HG03039 (cell line): Measurements from ENCODE around the gene PAPPA2.
"Not testable (repeated sequence)": the region's sequence is repeated elsewhere in the genome, so short reads cannot be mapped to it uniquely, and the experiment has no call there.

Source experiments
- ATAC-seq: cut with Tn5 transposase; IDR thresholded peaks from one replicate; pipeline ENCODE4 v1.9.1; 2021; ENCODE audit warnings: mild to moderate bottlenecking, moderate library complexity; ENCODE audit not compliant: unreplicated experiment

Gene PAPPA2

DNA sequence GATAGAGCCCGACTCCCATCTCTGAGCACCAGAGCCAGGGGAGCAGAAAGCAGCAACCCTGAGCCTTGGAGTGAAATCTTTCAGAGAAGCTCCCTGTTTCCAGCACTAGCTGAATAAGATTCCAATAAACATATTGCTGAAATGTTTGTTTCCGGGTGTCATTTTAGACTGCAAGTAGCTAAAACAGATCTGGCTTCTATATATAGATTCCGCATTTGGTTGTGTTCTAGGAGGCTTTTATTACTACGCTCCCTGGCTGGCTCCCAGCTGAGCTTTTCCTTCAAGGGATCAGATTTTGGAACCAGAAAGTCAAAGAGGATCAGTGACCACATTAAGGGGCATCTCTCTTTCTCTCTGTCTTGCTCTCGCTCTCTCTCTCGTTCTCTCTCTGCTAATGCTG is 88.2 kb downstream of the PAPPA2 start:
- ATAC-seq: no peak

DNA sequence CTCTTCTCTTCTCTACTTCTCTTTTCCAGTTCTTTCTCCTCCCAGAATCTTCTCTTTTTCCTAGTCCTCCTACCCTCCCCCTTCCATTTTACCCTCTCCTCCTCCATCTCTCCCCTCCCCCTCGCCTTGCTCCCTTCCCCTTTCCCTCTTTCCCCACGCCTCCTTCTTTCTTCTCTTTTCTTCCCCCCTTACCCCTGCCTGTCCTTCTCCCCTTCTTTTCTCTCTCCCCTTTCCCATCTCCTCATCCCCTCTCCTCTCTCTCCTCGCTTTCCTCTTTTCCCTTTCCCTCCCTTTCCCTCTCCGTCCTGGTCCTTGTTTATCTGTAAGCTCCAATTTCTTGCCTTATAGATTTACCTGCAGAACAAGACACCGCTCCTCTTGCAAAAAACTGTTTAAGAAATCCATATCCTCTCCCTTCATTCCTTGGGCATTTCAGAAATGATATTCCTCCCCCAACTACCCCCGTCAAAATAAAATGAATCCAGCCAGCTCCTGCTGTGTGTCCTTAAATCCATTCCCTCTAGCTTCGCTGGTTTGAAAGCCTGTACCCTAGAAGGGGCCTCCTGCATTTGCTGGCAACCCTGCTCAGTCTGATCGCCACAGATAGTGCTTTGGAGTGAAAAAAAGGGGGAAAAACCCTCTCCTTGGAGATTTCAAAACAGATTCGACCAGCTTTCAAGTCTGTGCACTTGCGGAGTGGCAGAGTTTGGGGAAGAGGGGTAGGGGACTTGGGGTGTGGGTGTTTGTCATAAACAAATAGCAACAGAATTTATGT is 89.4 kb downstream of the PAPPA2 start:
- ATAC-seq: no peak

DNA sequence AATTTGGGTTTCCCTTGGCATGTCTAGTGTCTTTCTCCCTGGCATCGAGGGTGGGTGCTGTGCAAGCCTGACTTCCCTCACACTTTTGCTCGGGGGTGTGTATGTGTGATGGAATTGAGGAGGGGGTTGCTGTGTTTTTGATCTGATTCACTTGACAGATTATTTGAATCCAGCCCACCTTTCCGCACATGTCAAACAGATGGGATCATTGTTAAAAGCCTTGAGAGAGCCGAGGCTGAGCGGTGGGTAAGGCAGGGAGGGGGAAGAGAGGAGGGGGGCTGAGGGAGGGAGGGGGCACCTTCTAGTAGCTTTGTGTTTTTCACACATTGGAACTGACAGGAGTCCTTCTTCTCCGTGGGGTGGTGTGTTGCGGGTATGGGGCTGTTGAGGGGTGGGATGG is 90.0 kb downstream of the PAPPA2 start:
- ATAC-seq: no peak

DNA sequence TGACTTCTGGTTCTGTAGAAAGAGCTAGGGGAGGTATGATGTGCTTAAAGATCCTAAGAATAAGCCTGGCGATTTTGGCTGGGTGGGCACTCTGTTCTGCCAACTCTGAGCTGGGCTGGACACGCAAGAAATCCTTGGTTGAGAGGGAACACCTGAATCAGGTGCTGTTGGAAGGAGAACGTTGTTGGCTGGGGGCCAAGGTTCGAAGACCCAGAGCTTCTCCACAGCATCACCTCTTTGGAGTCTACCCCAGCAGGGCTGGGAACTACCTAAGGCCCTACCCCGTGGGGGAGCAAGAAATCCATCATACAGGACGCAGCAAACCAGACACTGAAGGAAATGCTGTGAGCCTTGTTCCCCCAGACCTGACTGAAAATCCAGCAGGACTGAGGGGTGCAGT is 93.3 kb downstream of the PAPPA2 start:
- no peak for ATAC-seq

DNA sequence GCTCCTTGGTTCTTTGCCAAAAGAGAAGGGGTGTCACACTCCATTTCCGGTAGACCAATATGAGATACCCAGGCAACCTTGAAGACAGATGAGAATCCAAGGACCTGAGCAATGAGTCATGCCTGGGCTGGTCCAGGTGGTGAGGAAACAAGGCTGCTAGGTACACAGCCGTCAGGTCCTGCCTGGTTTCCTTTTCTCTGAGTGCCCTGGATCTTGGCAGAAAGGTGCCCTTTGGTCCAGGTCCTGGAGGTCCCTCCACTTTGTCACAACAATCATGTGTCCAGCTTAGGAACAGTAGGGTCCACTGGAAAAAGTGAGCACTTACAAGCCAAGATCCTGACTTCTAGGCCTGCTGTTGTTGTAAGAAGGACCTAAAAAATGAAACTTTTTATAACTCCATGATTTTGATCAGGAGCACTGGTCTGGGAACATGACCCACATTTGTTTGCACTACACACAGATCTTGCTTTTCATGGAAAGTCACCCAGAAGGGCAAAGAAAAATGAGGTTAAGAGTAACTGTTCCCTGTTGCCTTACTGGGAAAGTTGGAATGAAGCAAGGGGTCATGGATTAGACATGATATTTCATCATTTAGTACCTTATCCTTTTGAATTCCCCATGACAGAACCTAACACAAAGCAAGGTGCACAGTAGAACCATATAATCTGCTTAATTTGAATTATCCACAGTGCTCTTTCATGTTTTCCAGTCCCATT is 94.7 kb downstream of the PAPPA2 start:
- ATAC-seq: no peak

DNA sequence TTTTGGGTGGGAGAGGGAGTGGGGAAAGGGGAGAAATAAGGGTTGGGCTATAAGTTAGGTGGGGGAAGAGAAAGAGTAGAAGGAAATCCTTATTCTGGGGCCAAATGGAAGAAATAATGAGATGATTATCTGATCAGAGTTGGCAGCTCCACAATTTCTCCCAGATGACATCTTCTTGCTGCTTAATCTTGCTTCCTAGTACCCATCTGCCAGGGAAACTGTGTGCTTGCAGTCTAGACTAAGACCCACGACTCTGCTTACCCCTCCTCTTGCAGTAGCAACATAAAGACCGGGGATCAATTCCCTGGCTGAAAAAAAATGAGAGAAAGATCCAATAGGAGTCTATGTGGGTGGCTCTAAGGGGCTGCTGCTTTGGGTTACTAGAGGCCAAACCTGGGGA is 95.6 kb downstream of the PAPPA2 start:
- ATAC-seq: no peak

DNA sequence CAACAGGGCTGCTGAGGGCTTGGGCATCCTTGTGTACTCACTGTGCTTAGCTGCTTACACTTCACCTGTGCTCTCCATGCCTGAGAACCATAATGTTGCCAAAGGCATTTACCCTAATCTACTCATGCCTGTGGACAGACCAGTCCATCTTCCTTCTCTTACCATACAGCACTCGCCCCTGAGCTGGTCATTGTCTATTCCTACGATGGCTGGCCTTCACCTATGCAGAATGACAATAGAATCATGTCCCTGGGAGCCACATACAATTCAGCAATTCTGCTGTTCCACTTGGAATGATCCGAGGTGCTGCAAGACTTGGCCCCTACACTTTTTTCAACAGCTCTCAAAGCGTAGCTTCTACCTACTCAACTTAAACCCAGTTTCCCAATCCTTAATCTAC is 96.5 kb downstream of the PAPPA2 start:
- no peak for ATAC-seq

DNA sequence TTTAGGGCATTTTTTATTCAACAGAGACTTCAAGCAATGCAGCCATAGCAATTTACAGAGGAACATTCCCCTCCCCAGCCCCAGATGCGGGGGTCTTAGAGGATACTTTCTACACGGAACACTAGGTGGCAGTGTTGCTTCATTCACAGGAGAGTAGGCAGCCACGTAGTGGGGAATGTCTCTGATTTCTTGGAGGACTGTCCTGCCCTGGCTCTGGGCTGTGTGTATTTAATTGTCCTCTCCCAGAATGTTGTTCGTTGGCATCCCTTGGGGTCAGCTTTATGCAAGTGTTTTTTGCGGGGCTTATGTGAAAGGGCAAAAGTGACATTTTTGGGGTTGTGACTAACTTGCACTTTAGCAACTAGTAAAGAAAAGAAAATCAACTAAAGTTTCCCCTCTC is 96.9 kb downstream of the PAPPA2 start:
- ATAC-seq: no peak

DNA sequence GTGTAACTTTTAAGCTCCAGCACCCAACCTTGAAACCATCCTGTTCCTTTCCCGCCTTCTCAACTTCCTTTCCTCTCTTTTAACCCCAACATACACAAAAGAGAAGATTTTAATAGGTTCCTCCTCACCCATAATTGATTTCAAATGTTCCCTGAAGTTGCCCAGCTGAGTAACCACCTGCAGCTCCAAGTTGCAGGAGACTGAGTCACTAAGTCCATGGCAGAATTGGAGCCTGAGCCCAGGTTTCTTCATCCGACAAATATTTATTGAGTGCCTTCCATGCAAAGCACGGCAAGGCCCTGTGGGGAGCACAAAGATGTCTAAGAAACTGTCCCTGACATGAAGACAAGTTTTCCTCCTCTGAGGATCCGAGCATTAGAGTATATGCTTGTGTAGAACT is 97.7 kb downstream of the PAPPA2 start:
- ATAC-seq: no peak

DNA sequence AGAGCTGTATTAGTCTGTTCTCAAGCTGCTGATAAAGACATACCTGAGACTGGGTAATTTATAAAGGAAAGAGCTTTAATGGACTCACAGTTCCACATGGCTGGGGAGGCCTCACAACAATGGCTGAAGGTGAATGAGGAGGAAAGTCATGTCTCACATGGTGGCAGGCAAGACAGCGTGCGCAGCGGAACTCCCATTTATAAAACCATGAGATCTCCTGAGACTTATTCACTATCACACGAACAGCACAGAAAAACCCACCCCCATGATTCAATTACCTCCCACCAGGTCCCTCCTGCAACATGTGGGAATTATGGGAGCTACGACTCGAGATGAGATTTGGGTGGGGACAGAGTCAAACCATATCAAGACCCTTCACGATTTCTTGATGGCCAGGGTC is 98.8 kb downstream of the PAPPA2 start:
- not testable (repeated sequence) for ATAC-seq

DNA sequence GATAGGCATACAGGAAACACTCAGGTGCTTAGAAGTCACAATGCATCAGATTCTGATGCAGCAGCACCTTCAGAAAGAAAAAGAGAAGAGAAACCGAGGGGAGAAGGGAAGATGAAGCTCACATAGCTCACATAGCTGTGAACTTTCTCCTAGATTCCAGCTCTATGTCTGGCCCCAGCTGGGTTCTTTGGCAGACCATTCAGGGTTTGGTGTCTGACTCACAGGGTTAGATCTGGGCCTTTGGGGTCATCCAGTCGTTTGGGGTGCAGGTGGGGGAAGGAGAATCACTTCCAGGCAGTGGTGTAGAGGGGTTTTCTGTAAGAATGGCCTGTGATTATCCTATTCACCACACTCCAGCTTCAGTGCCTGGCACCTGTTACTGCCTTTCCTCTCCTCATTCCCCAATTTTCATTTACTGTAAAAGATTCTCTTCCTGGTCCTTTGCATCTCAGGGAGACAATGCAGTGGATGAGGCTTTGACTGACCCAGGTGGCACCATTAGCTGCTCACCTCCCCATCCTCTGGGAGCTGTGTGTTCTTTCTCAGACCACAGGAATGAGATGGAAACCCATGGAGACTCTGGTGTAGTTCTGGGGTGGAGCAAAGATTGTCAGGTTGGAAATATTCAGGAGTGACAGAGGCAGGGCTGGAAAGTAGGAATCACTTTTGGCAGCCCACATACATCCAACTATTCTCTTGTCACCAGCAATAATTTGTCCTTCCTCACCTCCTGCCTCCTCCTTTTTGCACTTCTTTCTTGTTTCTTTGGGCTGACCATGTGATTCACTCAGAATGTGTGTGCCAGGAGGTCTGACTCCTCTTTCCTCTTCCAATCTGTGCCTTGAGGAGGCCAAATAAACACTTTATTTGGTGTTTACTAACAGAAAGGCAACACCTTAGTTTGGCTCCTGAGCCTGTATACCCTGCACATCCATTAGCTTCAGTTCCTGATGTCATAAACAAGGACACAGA is 103.3 kb downstream of the PAPPA2 start:
- ATAC-seq: no peak

DNA sequence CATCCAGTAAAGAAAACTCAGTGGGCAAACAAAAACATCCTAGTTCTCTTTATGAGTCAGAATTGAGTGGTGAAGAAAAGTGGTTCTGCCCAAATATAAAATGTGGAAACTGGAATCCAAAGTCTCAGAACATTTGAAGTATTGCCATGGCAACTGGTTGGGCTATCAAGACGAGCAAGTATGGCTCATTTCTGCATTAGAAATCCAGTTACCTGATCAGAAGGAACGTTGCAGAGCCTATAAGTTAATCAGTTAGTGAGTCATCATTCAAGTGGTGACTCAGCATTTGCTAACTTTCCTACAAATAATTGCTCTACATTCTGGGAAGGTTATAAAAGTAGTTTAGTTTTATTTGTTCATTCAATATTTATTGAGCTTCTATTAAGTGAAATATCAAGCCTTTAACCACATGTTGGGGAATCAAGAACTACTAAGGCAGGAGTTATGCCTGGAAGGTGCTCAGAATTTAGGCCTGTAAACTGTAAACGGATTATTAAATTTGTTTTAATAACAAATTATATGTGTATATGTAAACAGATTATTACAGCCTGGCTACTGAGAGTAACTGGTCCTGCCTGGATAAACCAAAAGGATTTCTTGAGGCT is 104.3 kb downstream of the PAPPA2 start:
- ATAC-seq: no peak

DNA sequence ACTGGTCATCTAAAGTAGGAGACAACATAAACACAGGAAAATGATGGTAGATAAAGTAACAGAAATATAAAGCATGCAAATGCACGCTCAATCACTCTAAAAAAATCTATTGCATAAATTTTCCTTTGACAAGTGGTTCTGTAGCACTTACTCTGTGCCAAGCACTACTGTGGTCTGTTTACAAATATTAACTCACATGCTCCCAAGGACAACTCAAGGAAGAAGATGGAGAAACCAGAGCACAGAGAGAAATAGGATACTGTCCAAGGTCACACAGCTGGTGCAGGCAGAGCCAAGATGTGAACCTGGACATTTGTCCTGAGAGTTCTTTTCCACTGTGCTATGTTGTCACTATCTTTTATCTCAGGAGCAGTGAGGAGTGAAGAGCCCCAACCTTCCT is 105.2 kb downstream of the PAPPA2 start:
- no peak for ATAC-seq

DNA sequence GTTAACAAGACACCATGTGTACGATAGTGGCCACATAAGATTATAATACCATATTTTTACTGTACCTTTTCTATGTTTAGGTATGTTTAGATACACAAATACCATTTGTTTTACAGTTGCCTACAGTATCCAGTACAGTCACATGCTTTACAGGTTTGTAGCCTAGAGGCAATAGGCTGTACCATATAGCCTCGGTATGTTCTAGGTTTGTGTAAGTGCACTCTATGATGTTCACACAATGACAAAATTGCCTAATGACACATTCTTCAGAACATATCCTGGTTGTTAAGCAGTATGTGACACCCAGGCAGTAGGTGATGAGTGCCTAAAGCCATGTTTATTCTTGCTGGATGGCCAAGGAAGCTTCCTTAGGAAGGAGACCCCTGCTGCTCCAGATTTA is 111.8 kb downstream of the PAPPA2 start:
- no peak for ATAC-seq

DNA sequence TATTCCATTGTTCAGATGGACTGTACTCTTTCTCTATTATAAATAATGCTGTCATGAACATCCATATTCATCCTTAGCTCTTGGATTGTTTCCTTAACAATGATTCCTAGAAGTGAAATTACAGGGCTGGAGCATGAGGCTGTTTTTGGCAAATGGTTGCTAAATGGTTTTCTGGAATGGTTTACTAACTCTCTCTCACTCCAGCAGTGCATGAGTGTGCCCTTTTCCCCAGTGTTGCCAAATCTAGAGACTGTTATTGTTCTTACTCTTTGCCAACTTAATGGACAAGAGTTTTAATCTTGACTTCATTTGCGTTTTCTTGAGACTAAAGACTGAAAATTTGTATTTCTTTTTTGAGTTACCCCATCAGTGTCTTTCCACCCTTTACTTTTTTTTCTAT is 113.0 kb downstream of the PAPPA2 start:
- ATAC-seq: no peak

DNA sequence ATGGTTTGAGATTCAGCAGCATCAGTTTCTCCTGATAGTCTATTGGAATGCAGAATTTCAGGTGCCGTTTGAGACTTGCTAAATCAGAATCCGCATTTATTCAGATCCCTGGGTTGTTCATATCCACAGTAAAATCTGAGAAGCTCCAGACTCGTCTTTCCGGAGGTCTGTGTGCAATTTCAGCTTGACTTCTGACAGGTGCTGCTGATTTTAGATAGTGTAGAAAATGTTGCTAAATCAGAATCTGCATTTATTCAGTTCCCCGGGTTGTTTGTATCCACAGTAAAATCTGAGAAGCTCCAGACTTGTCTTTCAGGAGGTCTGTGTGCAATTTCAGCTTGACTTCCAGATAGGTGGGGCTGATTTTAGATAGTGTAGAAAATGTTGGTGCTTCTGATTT is 113.7 kb downstream of the PAPPA2 start:
- no peak for ATAC-seq

DNA sequence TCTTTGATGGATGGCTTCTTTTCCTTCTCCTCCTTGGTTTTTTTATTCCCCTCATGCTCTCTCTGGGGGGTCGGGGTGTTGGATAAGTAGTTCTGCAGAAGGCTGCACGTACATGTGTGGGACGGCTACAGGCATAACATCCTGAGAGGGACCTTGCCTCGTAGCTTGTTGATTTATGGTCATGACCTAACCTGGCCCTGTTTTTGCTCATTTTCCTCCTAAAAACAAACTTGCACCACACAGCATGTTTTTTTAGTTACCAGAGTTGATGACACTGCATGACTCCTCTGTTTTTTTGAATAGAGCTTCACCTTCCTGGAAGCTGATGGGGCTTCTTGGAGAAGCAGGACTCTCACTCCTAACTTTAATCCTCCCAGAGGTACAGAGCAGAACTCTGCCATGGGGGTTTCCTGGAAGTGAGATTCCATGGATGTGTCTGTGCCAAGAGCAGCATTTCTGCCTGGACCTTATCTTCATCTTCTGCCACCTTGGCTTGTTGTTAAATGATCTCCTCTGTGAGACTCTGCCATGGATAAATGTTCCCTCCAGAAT is 114.7 kb downstream of the PAPPA2 start:
- ATAC-seq: no peak

DNA sequence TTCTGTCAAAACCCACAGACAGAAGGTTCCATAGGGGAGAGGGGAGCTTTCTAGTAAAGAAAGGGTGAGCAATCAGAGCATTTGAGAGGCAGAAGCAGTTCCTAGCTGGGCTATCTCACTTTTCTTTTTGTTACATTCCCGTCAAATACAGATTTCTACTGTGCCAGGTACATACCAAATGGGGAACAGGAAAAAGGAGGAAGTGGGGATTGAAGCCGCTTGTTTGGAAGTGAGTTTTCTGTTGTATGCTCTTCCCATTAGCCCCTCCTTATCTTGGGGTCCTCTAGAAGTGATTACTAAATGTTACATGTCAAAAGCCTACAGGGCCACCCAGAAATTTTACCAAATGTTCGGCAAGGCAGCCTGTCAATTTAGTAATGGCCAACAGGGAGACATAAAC is 116.1 kb downstream of the PAPPA2 start:
- no peak for ATAC-seq

DNA sequence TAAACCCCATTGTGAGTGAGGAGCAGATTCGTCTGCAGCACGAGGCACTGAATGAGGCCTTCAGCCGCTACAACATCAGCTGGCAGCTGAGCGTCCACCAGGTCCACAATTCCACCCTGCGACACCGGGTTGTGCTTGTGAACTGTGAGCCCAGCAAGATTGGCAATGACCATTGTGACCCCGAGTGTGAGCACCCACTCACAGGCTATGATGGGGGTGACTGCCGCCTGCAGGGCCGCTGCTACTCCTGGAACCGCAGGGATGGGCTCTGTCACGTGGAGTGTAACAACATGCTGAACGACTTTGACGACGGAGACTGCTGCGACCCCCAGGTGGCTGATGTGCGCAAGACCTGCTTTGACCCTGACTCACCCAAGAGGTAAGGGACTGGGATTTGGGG is 132.2 kb downstream of the PAPPA2 start:
- no peak for ATAC-seq

DNA sequence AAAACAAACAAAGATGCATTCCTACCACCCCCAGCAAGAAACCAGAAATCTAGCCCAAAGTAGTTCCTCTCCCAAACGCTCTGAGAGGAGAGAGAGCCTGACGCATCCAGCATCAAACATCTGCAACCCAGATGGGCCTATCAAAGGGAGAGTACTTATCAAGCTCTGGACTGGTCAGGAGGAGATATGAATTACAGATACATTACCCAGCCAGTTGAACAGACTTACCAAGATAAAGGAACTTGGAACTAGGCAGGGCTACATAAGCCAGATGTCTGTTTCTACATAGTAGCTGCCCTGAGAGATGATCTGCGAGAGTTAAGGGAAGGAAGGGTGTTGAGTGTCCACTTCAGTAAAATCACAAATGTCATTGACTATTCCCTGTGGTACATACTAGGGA is 138.4 kb downstream of the PAPPA2 start:
- ATAC-seq: no peak
